Muscle of back (tissue), 13 donors: ENCODE measurements around the gene FILIP1L. TPM values are rescaled to one million over a fixed set of nuclear protein-coding genes. Genes with fewer than 3 reads are reported as not detected.

Experiments
- DNase-seq, 3 donors: peaks; one replicate each; pipeline versions ENCODE4 v3.0.0 to v3.0.0-alpha.2; 2013
- long read RNA-seq, 9 donors: transcript quantifications; one replicate each; lab custom pipeline, GENCODE V29; 2026
- polyA plus RNA-seq, 10 donors: library from polyadenylated mRNA; unstranded; fragments of 120-200 nt; gene quantifications; one replicate each; pipeline ENCODE4 v1.2.1, GENCODE V29; 2013; ENCODE audit not compliant: insufficient read length in 10 of 10

The FILIP1L gene
- polyA plus RNA-seq: 10 to 100 TPM; 48.4 to 67.5 (median 56.6) TPM
- long read RNA-seq, donor 1, full-length matches to known transcripts: 12 of 12 reads
- long read RNA-seq, donor 1, partial matches to known transcripts: 0 of 12 reads
- long read RNA-seq, donor 1, other reads (novel, unspliced or antisense): 0 of 12 reads
- long read RNA-seq, donor 2, full-length matches to known transcripts: 10 of 10 reads
- long read RNA-seq, donor 2, partial matches to known transcripts: 0 of 10 reads
- long read RNA-seq, donor 2, other reads (novel, unspliced or antisense): 0 of 10 reads
- long read RNA-seq, donor 3: 0 reads
- long read RNA-seq, donor 4, full-length matches to known transcripts: 9 of 9 reads
- long read RNA-seq, donor 4, partial matches to known transcripts: 0 of 9 reads
- long read RNA-seq, donor 4, other reads (novel, unspliced or antisense): 0 of 9 reads
- long read RNA-seq, donor 5, transcript FILIP1L-203 (2 exons, 3,280 nt): major isoform, 19 of 22 reads
- long read RNA-seq, donor 5, partial matches to known transcripts: 0 of 22 reads
- long read RNA-seq, donor 5, other reads (novel, unspliced or antisense): 0 of 22 reads
- long read RNA-seq, donor 6, full-length matches to known transcripts: 19 of 59 reads
- long read RNA-seq, donor 6, partial matches to known transcripts: 40 of 59 reads
- long read RNA-seq, donor 6, other reads (novel, unspliced or antisense): 0 of 59 reads
- long read RNA-seq, donor 7, transcript FILIP1L-203 (2 exons, 3,280 nt): major isoform, 12 of 12 reads
- long read RNA-seq, donor 7, partial matches to known transcripts: 0 of 12 reads
- long read RNA-seq, donor 7, other reads (novel, unspliced or antisense): 0 of 12 reads
- long read RNA-seq, donor 8, transcript FILIP1L-203 (2 exons, 3,280 nt): major isoform, 13 of 13 reads
- long read RNA-seq, donor 8, partial matches to known transcripts: 0 of 13 reads
- long read RNA-seq, donor 8, other reads (novel, unspliced or antisense): 0 of 13 reads
- long read RNA-seq, donor 9, partial matches to known transcripts: 0 of 4 reads
- long read RNA-seq, donor 9, other reads (novel, unspliced or antisense): 0 of 4 reads

DNA sequence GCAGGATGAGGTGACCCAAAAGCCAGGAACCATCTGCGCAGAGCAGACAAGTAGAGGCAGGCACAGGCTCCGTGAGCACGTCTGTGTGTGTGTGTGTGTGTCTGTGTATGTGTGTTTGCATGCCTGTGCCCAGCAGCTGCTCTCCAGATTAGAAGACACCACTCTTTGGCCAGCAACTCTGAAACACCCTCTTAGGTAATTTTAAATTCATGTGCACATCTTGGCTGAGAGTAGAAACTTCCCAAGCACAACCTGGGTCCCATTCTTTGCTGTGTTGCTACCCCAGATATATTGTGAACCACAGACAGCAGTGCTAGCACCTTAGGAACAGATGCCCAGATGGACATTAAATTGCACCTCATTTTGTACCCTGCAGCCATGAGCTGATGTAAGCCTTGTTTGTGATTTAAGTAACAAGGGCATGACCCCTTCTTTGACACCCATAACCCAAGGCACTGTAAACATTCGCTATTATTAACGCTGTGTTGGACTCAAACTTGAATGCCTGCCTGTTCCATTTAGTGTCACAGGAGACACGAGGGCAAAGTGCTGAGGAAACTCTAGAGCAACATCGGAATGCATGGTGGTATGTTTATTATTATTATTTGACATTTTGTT is at the start of gene FILIP1L:
FILIP1L (minus strand) TSS at position 89 of the 618 bp plus-strand sequence.
- DNase-seq: peak in 1 of 3 donors; percentile 62

DNA sequence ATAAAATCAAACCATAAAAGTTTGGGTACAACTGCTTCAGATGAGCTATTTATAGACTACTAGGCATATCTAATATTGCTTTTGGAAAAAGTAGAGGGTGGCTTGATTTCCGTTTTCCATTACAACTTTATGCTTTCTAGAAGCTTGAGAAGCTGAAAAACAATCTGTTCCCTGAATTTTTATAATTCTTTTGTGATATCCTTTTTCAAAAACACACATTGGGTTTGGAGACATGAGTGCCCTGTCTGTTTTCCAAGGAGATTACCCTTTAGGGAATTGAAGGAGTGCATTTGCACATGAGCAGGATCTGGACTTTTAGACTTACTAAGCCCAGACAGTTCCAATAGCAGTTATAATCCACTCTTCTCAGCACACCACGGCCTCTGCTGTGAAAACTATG is 49.5 kb upstream of the FILIP1L start:
- peak in 1 of 3 donors; percentile 63 for DNase-seq

DNA sequence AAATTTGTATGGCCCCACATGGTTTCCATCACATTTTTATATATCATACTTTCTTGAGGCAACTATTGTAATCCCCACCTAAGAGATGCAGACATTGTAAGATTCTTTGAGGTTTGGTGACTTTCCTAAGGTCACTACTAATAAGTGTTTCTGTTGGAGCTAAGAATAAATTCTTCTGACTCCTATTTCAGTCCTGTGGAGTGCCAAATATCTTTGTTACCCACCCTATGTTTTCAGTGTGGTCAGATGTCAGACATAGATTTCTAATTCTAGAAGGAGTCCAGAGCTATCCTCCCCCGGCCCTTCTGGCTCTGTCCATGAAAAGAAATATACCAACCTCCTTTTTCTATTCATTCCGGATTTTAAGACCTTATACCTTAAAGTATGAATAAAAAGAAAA is 46.2 kb upstream of the FILIP1L start:
- no peak for DNase-seq

DNA sequence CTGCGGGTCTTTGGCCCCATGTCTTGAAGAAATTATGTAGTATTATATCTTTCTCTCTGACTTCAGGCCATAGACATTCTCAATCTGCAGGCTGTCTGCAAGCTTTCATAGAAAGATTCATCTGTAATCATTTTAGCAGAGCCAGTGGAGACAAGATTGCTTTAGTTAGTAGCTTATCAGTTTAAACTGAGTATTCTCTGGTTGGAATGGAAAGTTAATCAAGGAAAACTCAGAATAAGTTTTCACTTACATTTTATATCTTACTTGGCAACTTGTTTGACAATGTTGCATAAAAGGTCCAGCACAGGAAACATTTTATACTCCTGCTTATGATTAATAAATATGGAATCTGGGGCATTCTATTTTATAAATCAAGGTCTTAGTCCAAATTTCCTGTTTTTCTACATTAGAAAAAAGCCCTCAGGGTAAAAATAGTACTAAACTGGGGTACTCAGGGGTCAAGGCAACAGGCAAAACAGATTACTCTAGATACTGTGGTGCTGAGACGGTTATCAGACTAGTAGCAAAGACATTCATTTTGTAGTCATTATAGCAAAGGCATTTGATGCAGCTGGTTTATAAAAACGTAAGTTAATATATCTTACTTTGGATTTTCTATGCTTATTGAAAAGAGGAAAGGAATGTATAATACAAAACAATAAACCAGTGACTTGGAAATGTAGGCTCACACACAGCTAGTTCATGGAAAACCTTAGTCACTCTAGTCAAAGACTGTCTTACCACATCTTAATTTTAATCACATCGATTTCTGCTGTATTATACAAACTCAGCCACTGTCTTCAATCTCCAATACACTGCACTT is 45.2 kb upstream of the FILIP1L start:
- DNase-seq: peak; percentile 58 to 78 (median 64)

DNA sequence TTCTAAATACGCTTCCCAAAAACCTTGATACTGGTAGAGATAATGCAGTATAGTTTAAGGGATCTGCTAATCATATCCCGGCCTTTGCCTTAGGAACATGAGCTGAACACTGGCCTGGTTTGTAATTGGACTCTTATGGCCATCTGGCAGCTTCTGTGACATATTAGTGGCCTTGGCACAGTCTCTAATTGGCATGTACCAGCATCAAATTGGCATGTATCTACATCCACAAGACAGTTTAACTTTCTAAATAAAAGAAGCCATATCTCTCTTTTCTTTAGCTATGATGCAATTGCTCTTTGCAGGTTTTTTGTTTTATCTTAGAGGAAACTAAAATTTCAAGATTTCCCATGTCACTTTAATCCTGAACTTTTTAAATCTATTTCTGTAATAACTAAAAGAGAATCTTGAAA is 44.6 kb upstream of the FILIP1L start:
- peak; percentile 66 to 76 (median 74) for DNase-seq

DNA sequence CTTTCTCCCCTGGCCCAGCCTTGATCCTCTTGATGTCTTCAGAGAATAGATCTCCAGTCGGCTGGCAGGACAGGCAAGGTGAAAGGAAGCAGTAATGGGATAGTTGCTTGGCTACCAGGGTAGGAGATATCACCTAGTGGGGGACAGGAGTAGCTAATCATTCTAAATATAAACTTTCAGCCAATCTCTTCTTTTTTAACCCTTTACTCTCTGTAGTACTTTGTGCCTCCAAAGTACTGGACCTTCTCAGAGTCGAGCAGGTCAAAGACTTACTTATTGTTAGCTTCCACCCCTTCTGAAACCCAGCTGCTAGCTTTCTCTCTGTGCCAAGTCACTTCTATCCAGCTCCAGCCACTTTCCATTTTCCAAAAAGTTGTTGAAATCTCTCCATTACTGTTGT is 43.4 kb upstream of the FILIP1L start:
- DNase-seq: peak in 1 of 3 donors; percentile 37

DNA sequence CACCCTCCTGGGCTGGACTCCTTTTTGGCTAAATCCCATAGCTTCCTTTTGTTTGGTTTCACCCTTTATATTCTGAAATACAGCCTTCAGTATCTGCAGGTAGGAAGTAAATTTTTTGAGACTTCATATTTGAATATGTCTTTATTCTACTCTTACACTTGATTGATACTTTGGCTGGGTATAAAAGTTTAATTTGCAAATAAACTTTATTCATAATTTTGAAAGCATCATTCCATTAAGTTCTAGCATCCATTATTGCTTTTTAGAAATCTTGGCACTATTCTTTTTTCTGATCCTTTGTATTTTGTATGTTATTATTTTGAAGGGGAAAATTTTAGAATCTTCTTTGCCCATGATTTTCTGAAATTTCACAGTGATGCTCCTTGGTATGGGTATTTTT is 41.3 kb upstream of the FILIP1L start:
- no peak for DNase-seq

GRCh38 chr3:100155128-100155527 is 40.8 kb upstream of the FILIP1L start:
- peak; percentile 46 to 73 (median 58) for DNase-seq

DNA sequence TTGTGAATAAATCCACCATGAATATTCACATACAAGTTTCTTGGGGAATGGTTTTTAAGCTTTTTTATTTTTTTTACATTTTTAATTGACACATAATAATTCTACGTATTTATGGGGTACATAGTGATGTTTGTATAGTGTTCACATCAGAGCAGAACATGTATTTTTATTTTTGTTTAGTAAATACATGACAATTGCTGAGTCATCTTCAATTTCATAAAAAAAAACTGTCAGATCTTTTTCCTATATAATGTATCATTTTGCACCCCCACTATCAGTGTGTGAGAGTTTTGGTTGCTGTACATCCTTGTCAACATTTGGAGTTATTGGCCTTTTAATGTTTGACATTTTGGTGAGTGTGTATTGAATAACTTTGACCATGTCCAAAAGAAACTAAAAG is 39.9 kb upstream of the FILIP1L start:
- no peak for DNase-seq

- DNase-seq: no peak
Observed at GRCh38 chr3:100151024-100151707, 36.9 kb upstream of the FILIP1L start.

DNA sequence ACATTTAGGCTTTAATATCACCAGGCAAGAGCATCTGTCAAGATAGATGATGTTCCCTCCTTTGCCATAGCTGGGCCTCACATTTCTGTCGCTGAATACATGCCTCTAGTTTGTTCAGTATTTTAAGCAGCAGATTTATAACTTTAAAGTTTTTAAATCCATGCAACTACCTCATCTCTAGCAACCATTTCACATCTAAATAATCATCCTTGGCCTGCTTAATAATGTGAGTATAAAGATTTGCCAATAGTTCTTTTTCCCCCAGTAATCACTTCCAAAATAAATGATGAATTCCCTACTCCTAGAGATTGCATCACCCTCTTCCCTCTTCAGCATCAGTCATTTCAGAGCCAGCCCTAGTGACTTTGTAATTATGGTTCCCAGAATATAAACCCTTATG is 36.2 kb upstream of the FILIP1L start:
- DNase-seq: peak; percentile 77 to 90 (median 81)

DNA sequence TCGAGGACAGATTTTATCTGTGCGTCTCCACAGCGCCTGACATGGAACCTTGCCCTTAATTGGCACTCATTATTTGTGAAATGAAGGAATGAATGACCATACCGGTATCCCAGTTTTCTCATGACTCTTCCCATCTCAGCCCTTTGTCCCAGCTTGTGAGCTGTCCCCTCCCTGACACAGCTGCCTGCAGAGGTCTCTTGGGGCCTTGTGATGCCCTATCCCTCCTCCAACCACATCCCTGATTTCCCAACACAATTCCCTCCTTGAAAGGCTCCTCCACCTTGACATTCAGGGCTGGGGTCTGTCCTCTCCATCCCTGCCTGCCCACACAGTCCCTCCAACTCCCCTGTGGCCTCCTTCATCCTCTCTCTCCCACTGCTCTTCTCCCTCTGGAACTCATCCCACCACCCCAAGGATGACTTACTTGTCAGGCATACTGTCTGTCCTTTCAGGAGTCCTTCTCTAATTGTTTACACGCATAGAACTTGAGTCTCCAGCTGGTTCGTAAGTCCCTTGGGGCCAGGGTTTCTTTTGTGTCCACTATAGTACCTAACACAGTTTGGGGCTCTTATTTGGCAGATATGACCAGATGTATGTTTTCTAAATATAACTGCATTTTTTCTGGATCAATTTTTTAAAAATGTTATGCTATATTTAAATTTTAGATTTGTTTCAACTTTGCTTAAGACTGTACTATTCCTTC is 35.6 kb upstream of the FILIP1L start:
- peak in 1 of 3 donors; percentile 78 for DNase-seq

- no peak for DNase-seq
Observed at GRCh38 chr3:100149130-100149529, 34.8 kb upstream of the FILIP1L start.

DNA sequence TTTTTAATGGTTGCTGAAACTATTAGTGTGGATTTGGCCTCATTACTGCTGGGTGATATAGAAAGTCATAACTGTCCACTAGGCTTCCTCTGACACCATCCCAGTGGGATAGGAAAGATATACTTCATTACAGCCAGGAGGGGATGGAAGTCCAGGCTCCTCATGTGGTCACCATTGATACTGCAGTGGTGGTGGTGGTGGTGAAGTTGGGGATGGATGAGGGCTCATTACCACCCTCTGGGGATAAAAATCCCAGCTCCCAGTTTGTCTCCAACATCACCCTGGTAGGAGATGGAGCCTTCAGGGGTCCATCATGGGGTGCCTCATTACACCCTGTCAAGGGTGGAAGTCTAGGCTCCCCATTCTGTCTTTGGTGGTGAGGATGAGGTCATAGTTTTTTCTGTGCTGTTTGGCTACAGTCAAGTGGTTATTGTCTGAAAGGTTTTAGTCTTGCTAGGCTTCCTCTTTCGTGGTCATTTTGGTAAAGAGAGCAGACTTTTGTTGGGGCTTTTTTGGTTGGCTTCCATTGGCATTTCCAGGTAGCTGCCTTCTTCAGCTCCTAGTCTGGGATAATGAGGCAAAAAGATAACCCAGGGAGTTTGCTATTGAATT is 30.1 kb upstream of the FILIP1L start:
- no peak for DNase-seq

- no peak for DNase-seq
Observed at GRCh38 chr3:100141586-100141985, 27.3 kb upstream of the FILIP1L start.

- no peak for DNase-seq
Observed at GRCh38 chr3:100140976-100141375, 26.7 kb upstream of the FILIP1L start.

DNA sequence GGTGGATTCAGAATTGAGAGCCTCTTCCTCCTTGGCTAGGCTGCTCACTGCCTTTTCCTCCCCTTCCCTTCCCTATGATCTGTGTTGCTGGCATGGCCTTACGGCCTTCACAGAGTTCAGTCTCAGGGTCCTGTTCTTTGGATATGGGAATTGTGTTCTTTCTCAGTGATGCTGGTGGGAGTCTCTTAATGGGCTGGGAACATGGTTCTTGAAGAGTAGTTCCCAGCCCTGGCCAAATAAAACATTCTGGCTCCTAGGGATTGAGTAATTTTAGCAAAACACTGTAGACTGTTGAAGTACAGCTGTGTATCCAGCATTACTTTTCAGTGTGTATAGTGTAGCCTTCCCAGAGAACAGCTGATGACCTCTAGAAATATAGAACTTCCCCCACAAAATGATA is 22.6 kb upstream of the FILIP1L start:
- DNase-seq: peak in 2 of 3 donors; percentile 61 to 89

DNA sequence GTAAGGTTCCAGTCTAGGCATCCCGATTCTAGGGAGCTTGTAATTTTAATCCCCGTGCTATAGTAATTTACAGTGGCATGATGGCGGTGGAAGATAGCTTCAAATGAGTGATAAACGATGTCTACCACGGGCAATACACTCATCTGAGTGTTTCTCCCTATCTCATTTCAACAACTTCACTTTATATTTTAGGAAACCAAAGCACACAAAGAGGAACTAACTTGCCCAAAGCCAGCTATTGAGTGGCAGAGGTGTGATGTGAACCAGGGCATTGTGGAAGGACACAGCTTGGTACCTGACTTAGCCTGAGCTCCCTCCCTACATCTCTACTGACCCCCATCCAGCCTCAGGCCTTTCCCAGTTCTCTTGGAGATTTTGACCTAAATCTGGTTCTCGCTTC is 16.9 kb upstream of the FILIP1L start:
- no peak for DNase-seq

DNA sequence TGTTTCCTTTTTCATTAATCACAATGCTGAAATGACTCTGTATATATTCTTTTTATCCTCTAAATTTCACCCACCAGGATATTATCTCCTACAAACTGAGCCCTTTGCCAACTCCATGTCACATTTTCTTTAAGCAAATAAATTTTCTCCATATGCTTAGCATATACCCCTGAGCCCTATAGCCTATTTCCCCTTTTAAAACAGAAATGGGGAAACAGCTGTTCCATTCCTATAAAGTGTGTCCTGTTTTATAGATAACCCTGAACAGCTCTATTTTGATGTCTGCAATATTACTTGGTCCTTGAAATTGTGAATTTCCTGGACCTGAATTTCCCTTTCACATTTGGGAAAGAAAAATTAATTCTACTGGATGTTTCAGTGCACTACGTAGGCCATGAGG is 15.6 kb upstream of the FILIP1L start:
- DNase-seq: no peak
